Measurements from ENCODE around the gene EMC6.

DNA sequence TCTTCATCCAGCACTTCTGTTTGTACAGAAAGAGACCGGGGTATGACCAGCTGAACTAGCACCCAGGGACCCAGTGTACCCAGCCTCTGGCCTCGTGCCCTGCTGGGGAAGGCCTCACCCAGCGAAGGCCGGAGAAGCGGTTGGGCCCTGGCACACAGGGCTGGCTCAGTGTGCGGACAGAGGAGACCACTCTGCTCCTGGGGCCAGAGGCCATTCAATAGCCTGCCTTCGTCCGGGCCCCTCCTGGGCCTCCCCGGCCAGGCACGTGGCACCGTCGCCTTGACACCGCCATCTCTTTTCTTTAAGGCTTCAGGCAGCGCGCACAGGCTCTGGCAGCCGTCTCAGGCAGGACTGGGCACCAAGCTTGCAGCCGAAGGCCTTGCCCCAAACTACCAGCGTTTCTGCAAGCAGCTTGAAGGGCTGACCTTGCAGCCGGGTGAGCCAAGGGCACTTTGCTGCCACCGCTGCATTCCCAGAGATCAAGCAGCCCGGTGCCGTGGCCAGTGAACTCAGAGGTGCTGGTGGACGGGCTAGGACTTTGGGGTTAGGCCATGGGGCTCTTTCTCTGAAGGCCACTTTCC lies 8.2 kb upstream of the EMC6 start:
- TF ChIP-seq, protein P1, sequence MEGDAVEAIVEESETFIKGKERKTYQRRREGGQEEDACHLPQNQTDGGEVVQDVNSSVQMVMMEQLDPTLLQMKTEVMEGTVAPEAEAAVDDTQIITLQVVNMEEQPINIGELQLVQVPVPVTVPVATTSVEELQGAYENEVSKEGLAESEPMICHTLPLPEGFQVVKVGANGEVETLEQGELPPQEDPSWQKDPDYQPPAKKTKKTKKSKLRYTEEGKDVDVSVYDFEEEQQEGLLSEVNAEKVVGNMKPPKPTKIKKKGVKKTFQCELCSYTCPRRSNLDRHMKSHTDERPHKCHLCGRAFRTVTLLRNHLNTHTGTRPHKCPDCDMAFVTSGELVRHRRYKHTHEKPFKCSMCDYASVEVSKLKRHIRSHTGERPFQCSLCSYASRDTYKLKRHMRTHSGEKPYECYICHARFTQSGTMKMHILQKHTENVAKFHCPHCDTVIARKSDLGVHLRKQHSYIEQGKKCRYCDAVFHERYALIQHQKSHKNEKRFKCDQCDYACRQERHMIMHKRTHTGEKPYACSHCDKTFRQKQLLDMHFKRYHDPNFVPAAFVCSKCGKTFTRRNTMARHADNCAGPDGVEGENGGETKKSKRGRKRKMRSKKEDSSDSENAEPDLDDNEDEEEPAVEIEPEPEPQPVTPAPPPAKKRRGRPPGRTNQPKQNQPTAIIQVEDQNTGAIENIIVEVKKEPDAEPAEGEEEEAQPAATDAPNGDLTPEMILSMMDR (IDR thresholded peaks at IDR 0.05) = no peak
- no peak for TF ChIP-seq EP300 (IDR thresholded peaks at IDR 0.05)
